Raji (cell line): ENCODE results near the gene PCNX3.
A peak's percentile ranks its signal among the peaks of the same experiment; 100 is the strongest.

Experiments used
- POLR2A ChIP-seq: IDR thresholded peaks from 2 replicates; pipeline ENCODE4 v1.6.1; 2011; ENCODE audit warnings: low read depth, low read length, control low read depth; ENCODE audit not compliant: insufficient read depth

PCNX3 gene

DNA sequence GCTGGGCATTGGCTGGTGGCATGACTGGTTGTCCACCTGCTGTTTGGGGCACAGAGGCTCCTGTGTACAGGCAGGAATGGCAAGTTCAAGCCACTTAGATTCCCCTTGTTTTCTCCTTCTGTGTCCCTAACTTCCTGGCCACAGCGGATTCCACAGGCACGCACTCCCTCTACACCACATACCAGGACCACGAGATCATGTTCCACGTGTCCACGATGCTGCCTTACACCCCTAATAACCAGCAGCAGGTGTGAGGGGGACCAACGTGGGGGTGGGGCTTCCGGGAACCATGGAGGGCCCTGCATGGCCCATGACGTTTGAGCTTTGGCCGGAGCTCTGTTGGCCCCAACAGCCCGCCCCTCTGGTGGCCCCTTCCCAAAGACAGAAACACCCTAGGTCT is 30.1 kb downstream of the PCNX3 start:
- no peak for TF ChIP-seq POLR2A

GRCh38 chr11:65646288-65646957 is 30.8 kb downstream of the PCNX3 start:
- no peak for TF ChIP-seq POLR2A

GRCh38 chr11:65646958-65647701 is 31.6 kb downstream of the PCNX3 start:
- TF ChIP-seq POLR2A: no peak

DNA sequence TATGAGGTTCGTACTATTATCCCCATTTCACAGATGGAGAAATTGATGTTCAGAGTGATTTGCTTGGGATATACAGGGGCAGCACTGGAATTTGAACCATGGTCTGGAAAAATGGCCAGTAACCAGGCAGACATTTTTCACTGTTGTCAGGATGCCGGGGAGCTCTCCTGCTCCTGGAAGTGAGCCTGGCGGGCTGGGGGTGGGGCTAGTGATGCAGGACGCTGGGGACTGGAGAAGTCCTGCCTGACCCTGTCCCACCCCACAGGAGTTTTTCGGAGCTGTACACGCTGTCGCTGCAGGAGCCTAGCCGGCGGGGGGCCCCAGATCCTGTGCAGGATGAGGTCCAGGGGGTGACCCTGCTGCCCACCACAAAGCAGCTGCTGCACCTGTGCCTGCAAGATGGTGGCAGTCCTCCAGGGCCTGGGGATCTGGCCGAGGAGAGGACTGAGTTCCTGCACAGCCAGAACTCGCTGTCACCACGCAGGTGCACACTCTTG is 33.5 kb downstream of the PCNX3 start:
- TF ChIP-seq POLR2A: no peak

DNA sequence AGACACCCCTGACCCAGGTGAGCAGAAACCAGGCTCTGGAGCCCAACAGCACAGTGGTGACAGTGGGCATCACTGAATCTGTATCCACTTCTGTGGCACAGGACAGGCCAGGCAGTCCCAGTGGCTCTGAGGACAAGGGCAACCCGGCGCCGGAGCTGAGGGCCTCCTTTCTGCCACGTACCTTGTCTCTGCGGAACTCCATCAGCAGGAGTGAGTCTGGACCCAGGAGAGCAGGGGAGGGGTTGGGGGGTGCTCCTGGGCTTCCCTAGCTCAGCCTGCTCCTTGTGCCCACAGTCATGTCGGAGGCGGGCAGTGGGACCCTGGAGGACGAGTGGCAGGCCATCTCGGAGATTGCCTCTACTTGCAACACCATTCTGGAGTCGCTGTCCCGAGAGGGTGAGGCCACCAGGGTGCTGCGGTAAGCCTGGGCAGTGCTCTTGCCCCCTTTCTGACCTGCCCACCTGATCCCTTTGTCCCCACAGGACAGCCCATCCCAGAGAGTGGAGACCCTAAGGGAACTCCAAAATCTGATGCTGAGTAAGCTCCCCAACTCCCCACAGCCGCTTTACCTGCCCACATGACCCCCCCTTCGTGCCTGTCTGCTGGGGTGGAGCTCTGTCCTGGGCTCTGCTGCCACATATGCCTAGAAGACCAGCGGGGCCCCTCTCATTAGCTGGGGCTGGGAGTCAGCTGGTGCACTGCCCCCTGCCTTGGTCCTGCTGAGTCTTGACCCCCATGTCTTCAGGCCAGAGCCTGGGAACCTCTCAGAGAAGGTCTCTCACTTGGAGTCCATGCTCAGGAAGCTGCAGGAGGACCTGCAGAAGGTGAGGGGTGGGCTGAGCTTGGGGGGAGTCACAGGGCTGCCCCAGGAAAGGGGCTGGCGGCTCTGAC is 34.3 kb downstream of the PCNX3 start:
- TF ChIP-seq POLR2A: no peak

DNA sequence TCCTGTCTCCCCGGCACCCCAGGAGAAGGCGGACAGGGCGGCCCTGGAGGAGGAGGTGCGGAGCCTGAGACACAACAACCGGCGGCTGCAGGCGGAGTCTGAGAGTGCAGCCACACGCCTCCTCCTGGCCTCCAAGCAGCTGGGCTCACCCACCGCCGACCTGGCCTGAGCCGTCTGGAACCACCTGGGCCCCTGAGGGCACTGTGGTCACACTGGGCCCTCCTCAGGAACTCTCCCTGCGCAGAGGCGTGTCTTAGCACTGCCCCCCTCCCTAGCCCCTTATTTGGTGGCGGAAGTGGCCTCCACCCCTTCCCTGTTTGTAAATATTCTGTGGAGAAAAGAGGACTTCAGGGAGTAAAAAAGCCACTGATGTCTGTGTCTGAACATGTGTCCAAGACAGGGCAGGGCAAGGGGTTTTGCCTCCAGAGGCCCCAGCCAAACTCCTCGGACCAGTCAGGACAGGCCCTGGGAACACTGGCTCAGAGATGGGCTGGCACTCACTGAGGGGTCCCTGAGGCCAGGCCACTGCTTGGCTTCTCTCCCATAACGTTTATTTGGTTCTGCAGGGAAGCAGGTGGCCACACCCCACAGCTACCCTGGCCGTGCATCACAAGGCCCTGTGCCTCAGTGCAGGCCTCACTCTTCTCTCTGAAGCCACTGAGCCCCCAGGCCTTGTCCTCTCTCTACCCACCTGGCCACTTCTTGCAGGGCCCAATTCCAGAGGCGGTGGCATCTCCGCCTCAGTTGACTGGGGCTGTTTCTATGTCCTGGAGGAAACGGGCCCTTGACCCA is 35.2 kb downstream of the PCNX3 start:
- no peak for TF ChIP-seq POLR2A

DNA sequence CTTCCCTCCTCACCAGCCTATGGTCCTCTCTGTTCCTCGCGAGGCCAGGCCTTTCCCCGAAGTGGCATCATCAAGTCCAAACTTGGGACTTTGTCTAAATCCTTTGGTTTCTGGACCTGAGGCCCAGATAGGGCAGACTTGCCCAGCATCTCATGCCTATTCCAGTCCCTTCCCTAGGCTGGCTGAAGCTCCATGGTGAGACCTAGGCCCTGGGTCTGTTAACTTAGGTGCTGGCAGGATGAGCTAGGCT is 35.7 kb downstream of the PCNX3 start:
- no peak for TF ChIP-seq POLR2A

DNA sequence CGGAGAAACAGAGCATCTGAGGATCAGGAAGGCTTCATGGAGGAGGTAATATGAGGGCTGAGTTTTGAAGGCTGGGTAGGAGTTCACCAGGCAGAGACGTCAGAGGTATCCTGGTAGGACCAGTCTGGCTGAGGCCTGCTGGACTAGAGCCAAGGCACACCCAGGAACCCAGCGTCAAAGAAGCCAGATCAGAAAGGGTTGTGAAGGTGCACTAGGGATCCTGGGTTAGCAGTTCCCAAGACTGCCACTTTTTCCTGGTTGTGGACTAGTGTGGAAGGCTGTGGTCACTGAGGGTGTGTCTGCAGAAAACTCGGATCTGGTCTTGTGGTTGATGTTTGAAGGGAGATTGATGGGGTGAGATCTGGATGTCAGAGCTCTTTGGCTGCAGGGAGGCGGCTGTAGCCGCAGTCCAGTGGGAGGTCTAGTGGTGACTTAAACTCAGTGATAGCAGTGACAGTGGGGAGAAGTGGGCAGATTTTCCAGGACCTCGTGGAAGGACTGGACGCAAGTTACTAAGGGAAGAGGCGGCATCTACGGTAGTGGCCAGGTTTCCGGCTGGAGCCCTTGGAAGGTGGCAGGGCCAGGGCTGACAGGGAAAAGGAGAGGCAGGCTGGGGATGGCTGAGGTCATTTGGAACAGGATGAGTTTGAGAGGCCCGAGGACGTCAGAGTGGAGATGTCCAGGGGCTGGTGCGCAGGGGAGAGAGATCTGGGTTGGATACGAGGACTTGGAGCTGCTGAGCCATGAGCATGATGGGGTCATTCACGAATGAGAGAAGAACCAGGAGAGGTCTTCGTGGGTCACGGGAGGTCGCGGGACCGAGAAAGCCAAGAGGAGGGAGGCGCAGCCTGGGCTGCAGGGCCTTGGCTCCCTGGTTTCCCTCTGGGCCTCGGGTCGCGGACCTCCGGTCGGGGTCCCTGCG is 36.3 kb downstream of the PCNX3 start:
- no peak for TF ChIP-seq POLR2A

GRCh38 chr11:65652511-65653228 is 37.1 kb downstream of the PCNX3 start:
- TF ChIP-seq POLR2A: peak; percentile 65

DNA sequence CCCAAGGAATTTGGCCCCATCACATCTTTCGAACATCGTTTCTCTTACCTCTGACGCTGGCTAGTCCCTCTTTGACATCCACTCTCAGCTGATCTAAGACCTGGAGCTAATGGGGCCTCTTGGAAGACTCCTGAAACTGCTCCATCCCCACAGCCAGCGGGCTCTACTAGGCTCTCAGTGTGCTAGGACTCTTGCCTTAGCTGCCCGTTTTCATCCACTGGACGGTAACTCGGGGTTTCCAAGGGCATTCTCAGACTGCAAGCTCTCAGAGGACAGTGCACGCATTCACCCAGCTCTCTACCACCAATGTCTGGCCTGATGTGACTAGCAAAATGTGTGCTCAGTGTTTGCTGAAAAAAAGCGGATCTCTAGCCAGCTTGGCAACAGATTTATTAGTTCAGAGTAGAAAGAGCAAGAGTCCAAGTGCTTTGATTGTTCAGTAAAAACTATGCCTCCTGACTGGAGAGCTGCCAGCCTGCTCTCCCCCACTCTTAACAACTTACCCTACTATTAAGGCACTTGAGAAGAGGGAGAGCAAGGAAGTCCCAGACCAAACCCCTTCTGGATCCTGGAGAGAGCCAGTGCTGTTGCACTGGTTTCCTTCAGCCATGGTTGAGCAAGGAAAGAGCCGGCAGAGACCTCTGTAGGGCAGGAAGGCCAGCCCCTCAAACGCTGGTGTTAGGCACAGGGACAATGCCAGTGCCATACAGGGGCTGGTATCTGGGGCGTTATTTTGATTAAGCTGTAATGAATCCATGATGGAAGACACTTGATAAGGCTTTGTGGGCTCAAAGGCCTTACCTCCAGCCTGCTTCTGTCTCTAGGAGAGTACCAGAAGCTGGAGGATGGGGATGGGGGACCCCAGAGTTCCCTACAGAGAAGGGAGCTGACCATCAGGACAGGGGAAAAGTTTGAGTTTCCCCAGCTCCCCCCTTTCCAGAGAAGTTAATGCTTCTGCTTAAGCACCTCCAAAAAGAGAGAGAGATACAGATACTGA is 38.0 kb downstream of the PCNX3 start:
- no peak for TF ChIP-seq POLR2A

DNA sequence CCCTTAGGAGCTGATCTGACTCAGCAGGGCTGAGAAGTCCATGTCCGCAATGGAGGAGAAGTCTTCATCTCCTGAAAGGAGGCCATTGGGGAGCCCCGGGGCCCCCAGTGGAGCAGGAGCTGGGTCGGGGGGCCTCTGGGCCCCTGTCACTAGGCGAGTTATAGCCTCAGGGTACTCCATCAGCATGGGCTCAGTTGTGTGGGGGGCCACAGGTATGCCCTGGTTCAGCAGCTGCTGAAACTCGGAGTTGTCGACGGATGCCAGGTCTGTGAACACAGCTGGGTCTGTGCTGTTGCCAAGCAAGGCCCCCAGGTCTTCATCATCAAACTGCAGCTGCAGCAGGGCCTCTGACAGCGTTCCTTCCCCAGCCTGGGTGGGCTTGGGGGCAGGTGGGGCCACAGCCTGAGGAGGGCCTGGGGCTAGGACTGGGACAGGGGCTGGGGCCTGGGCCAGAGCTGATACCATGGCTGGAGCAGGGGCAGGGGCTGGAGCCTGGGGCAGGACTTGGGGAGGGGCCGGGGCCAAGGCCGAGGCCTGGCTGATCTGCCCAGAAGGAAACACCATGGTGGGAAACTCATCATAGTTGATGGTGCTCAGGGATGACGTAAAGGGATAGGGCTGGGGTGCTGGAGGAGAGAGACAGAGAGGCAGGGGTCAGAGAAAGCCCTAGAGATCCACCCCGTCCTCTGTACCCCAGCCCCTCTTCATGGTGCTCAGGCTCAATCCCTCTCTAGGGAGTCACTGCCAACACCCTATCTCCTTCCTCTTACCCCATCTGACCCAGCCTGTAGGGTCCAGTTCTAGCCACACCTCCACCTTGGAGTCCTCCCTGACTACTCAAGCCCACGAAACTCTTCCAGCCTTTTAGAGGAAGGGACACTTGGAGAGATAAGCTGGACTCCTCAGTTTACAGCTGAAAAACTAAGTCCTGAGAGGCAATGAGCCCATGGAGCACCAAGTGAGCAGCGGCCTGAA is 39.1 kb downstream of the PCNX3 start:
- TF ChIP-seq POLR2A: no peak
